HG02943 (cell line): ENCODE measurements around the gene SH3GLB1.

Source experiments
- ATAC-seq: cut with Tn5 transposase; IDR thresholded peaks from one replicate; pipeline ENCODE4 v1.9.1; 2021; ENCODE audit warnings: mild to moderate bottlenecking, low read depth, moderate library complexity; ENCODE audit not compliant: unreplicated experiment

Gene SH3GLB1

GRCh38 chr1:86769065-86769464 lies 64.7 kb downstream of the SH3GLB1 start:
- ATAC-seq = no peak

DNA sequence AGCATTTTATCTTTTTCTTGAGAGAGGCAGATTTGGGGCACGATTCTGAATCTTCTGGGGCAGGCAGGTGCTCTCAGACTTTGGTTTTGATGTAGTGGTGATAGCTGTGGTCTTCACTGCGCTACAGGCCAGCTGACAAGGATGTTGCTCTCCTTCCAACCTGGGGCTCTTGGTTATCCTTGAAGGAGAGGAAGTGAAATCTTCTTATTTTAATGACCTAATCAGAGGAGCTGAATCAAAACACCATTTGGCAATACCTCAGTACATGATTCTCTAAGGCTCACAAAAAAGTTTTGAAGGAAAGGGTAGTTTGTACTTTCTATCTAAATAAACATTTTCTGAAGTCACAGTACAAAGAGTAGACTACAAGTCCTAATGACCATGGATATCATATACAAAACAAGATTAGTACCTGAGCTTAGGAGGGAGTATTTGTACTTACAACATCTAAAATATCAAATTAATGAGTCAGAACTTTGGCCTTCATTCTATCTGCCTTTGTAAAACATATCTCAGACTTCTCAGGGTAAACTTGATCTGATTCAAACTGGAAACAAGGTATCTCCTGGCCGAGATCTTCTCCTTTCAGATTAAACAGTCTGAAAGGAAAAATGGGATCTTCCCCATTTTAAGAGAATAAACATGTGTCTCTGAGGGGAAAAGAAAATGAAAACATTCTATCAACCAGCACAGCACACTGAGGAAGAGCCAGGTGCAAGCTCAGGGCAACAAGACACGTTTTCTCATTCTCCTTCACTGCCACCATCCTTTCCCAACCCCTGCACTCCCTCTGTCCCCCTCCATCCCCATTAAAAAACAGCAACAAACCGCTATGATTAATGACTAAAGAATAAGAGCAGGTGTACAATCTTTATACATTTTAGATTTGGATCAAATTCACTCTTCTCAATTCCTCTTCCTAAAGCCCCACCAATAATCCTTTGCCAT lies 69.2 kb downstream of the SH3GLB1 start:
- no peak for ATAC-seq

GRCh38 chr1:86774305-86775295 lies 70.2 kb downstream of the SH3GLB1 start:
- ATAC-seq = peak; percentile 94

DNA sequence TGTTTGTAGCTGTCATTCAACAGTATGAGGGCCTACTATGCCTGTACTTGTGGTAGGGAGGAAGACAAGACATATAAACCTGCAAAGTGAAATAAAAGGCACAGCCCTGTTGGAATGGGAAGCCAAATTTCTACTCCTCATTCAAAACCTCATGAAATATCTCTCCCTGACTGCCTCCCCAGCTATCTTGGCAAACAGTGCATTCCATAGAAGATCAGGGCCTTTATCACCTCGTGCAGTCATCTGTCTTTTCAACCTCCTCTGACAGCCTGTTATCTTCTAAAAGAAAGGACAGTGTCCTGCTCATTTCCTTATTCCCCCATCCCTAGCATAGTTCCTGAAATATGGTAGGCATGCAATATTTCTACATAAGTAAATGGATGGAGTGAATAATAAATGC lies 71.0 kb downstream of the SH3GLB1 start:
- no peak for ATAC-seq

GRCh38 chr1:86776108-86776507 lies 71.7 kb downstream of the SH3GLB1 start:
- no peak for ATAC-seq

- ATAC-seq = no peak
Observed at GRCh38 chr1:86778569-86779239, 74.3 kb downstream of the SH3GLB1 start.

GRCh38 chr1:86779308-86780191 lies 75.2 kb downstream of the SH3GLB1 start:
- no peak for ATAC-seq

DNA sequence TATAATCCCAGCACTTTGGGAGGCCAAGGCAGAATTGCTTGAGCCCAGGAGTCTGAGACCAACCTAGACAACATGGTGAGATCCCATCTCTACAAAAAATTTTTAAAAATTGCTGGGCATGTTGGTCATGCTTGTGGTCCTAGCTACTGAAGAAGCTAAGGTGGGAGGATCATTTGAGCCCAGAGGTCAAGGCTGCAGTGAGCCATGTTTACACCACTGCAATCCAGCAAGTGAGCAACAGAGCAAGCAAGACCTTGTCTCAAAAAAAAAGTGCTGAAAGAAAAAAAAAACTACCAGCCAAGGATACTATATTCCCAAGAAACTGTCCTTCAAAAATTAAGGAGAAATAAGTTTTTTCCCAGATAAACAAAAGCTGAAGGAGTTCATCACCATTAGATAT lies 78.1 kb downstream of the SH3GLB1 start:
- ATAC-seq = no peak

DNA sequence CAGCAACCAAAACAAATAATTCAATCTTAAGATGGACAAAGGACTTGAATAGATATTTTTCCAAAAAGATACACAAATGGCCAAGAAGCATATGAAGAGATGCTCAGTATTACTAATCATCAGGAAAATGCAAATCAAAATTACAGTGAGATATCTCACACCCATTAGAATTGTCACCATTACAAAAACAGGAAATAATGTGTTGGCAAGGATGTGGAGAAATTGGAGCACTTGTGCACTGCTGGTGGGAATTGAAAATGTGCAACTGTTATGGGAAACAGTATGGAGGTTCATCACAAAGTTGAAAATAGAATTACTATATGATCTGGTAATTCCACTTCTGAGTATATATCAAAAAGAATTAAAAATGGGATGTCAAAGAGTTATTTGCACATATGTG lies 83.2 kb downstream of the SH3GLB1 start:
- no peak for ATAC-seq

- ATAC-seq = no peak
Observed at GRCh38 chr1:86788300-86789206, 84.2 kb downstream of the SH3GLB1 start.

GRCh38 chr1:86795316-86795715 lies 90.9 kb downstream of the SH3GLB1 start:
- ATAC-seq = no peak
